Measurements from ENCODE around the gene COP1. TPM values are rescaled to one million over a fixed set of nuclear protein-coding genes. Genes with fewer than 3 reads are reported as not detected.
"Not testable (repeated sequence)": the region's sequence is repeated elsewhere in the genome, so short reads cannot be mapped to it uniquely, and the experiment has no call there.

Gene COP1
- total RNA-seq, 1 donor from 2014 or later: 66.2 TPM

DNA sequence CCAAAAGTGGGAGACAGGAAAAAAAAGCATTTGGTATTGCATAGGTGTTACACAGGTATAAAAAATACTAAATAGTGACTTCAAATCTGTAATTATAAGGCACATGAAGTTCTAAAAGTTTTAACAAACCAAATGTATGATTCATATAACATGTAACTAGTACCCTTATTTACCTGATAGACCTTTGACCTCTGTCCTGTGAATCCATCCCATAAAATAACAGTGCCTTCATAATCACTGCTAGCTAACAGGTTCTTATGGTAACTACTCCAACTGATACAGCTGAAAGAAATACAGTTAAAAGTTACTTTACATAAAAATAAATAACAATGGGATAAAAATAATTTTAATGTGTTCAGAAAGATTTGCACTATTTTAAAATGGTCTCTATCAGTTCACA lies 163.5 kb downstream of the COP1 start:
- DNase-seq (ENCODE audit: low read depth): no peak

DNA sequence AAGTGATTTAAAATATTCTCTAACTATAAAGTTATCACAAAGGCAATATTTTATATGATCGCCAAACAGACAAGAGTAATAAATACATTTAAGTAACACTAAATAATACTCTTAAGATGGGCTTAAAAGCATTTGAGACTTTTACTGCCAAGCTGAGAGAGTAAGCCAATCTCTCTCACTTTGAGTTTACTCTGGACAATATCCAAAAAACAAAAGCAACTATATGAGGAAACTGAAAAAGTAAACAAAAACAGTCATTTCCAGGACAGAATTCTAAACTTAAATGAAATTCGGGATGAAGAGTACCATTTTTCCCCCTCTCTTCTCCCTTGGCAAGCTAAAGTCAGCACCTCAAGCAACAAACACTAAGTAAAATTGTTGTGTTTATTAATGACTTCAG lies 173.2 kb downstream of the COP1 start:
- DNase-seq (ENCODE audit: low read depth): peak; percentile 5

DNA sequence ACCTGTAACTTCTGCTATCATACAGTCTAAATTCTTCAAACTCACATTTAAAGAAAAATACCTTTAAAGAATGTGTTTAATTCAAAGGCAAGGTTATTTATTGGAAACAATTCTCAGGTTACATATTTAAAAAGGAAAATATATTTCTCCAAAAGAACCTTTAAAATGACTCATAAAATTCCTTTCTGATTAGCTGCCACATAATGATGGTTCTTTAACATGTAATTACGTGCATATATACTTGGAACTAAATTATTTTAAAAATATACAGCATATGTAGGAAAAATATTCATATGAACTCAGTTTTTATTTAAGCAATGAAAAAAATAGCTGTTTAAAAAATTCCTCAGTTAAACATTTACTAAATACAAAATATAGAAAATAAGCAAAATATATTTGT lies 173.6 kb downstream of the COP1 start:
- no peak for DNase-seq (ENCODE audit: low read depth)

GRCh38 chr1:176032040-176032645 lies 174.9 kb downstream of the COP1 start:
- DNase-seq (ENCODE audit: low read depth): no peak

DNA sequence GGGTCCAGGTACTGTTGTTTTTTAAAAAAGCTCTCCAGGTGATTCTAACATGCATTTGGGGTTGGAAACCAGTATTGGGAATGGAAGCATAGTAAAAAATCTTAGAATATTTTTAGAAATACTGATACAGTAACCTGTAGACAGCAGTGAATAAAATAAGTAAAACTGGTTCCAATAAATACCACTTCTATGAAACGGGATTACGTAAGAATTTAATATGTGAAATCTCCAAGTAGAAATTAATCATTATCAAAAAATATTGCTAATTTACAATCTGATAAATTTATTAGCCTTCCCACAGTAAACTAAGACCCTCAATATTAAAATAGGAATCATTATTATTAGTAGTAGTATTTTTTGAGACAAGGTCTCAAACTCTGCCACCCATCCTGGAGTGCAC lies 177.5 kb downstream of the COP1 start:
- DNase-seq (ENCODE audit: low read depth): no peak

- DNase-seq (ENCODE audit: low read depth): no peak
Measured at GRCh38 chr1:176029155-176029554, 177.9 kb downstream of the COP1 start.

- DNase-seq (ENCODE audit: low read depth): not testable (repeated sequence)
Measured at GRCh38 chr1:176027934-176028333, 179.2 kb downstream of the COP1 start.

DNA sequence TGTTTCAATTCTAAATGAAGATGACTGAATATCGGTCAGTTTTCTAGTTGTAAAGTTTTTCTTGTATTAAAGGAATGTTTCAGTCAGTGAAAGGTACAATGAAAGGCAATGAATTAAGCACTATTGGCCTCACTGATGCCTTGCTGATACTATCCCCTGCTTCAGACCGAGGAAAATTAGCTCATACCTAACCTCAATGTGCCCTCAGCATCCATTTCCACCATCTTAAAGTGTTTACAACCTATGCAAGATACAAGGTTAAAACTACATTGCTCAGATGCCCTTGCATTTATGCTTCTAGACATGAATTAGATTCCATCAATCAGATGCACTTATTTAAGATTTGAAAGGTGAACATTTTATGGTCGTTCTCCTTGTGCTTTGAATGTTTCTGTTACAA lies 184.5 kb downstream of the COP1 start:
- no peak for DNase-seq (ENCODE audit: low read depth)

DNA sequence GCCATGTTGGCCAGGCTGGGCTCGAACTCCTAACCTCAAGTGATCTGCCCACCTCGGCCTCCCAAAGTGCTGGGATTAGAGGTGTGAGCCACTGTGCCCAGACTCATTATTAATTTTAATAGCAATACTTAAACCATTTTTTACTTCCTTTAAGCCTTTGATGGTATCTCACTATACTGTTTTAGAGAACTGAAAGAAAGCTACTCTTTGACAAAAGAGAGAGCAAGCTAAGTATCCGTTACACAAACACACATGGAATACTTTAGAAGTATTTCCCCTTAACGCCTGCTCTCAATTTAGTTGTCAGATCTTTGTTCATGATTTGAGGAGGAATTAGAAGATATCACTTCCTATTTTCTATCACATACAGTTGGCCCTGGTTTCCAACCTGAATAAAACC lies 189.4 kb downstream of the COP1 start:
- no peak for DNase-seq (ENCODE audit: low read depth)

GRCh38 chr1:176009951-176010350 lies 197.1 kb downstream of the COP1 start:
- DNase-seq (ENCODE audit: low read depth): no peak

DNA sequence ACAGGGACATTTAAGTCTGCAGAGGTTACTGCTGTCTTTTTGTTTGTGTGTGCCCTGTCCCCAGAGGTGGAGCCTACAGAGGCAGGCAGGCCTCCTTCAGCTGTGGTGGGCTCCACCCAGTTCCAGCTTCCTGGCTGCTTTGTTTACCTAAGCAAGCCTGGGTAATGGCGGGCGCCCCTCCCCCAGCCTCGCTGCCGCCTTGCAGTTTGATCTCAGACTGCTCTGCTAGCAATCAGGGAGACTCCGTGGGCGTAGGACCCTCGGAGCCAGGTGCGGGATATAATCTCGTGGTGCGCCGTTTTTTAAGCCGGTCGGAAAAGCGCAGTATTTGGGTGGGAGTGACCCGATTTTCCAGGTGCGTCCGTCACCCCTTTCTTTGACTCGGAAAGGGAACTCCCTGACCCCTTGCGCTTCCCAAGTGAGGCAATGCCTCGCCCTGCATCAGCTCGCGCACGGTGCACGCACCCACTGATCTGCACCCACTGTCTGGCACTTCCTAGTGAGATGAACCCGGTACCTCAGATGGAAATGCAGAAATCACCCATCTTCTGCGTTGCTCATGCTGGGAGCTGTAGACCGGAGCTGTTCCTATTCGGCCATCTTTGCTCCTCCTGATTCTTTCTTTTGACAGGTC lies 199.2 kb downstream of the COP1 start:
- not testable (repeated sequence) for DNase-seq (ENCODE audit: low read depth)

GRCh38 chr1:175994660-175995059 lies 212.4 kb downstream of the COP1 start:
- not testable (repeated sequence) for DNase-seq (ENCODE audit: low read depth)

GRCh38 chr1:175992825-175993224 lies 214.3 kb downstream of the COP1 start:
- not testable (repeated sequence) for DNase-seq (ENCODE audit: low read depth)

DNA sequence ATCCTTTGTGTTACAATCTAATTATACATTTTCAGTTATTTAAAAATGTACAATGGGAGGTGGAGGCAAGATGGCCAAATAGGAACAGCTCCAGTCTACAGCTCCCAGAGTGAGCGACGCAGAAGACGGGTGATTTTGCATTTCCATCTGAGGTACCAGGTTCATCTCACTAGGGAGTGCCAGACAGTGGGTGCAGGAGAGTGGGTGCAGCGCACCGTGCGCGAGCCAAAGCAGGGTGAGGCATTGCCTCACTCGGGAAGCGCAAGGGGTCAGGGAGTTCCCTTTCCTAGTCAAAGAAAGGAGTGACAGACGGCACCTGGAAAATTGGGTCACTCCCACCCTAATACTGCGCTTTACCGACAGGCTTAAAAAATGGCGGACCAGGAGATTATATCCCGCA lies 214.9 kb downstream of the COP1 start:
- DNase-seq (ENCODE audit: low read depth): not testable (repeated sequence)

DNA sequence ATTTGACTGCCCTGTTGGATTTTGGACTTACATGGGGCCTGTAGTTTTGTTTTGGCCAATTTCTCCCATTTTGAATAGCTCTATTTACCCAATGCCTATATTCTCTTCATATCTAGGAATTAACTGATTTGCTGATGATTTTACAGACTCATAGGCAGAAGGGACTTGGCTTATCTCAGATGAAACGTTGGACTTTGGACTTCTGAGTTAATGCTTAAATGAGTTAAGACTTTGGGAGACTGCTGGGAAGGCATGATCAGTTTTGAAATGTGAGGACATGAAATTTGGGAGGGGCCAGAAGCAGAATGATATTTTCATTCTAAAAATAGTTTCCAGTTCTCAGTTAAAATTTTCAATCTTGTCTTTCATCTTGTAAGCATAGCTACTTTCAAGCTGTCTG lies 222.3 kb downstream of the COP1 start:
- peak; percentile 49 for DNase-seq (ENCODE audit: low read depth)

- no peak for DNase-seq (ENCODE audit: low read depth)
Measured at GRCh38 chr1:175984057-175984812, 222.9 kb downstream of the COP1 start.

DNA sequence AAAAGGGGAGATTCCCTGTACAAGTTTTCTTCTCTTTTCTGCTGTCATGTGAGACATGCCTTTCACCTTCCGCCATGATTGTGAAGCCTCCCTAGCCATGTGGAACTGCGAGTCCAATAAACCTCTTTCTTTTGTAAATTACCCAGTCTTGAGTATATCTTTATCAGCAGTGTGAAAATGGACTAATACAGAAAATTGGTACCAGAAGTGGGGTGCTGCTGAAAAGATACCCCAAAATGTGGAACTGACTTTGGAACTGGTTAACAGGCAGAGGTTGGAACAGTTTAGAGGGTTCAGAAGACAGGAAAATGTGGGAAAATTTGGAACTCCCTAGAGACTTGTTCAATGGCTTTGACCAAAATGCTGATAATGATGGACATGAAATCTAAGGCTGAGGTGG lies 223.7 kb downstream of the COP1 start:
- not testable (repeated sequence) for DNase-seq (ENCODE audit: low read depth)

GRCh38 chr1:175981128-175981527 lies 226.0 kb downstream of the COP1 start:
- no peak for DNase-seq (ENCODE audit: low read depth)

- DNase-seq (ENCODE audit: low read depth): no peak
Measured at GRCh38 chr1:175978926-175979325, 228.2 kb downstream of the COP1 start.

- no peak for DNase-seq (ENCODE audit: low read depth)
Measured at GRCh38 chr1:175978476-175978875, 228.6 kb downstream of the COP1 start.

DNA sequence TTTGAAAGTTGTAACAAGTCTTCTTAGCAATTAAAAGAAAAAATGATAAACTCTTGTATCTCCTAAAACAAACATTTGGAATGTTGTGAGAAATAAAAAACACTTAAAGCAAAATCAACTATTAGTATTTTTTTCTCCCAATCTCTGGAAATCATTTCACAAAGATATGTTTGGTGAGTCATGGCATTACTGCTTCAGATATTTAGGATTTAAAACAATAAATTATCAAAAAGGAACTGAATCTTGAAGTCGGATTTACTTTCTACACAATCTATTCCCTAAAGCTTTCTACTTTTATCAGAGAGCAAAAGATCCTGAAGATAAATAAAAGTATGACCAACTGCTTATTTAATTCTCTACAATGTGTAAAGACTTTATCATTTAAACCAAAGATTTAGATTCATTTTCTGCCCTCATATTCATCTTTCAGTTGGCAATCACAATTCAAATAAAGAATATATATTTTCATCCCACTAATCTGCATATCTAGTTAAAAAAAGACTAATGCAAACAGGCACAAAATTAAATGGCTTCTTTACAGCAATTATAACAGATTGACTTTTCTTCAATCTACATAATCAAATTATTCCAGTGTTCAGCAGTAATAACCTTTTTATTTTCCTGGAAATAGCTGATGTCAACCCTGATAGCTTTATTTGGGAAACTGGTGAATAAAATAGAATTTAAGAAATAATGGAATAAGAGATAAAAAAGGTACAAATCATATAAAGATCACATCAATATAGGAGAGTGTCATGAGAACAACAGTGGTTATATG lies 230.0 kb downstream of the COP1 start:
- DNase-seq (ENCODE audit: low read depth): peak; percentile 54

- DNase-seq (ENCODE audit: low read depth): no peak
Measured at GRCh38 chr1:175969231-175969630, 237.9 kb downstream of the COP1 start.
